HEK293 (cell line): ENCODE results near the gene NAALADL2.

Source experiments
- CTCF ChIA-PET: fragments of 350-600 bp; formaldehyde crosslinking; extraction: SDS; loops from one replicate; lab custom pipeline; 2021; ENCODE audit warnings: antibody characterized with exemption; lab: Yijun Ruan, JAX
- POLR2A ChIA-PET: fragments of 300-600 bp; formaldehyde crosslinking; extraction: SDS; loops from one replicate; lab custom pipeline; 2020; ENCODE audit warnings: antibody characterized with exemption, inconsistent platforms; lab: Yijun Ruan, JAX
- H3K27ac ChIP-seq: fragments of 200-500 bp; sonication (Bioruptor generic); 2 replicates; pipeline ENCODE4 v1.5.1; 2014; ENCODE audit warnings: low read depth, low read length, control low read depth, inconsistent platforms; ENCODE audit errors: extremely low read depth
- H3K36me3 ChIP-seq, 2 experiments: fragments of 200-500 bp in 1 of 2; sonication (Bioruptor generic) in 1 of 2; 1 replicate in 1 of 2; 2 replicates in 1 of 2; pipeline ENCODE4 v1.5.1; 2014 to 2017; ENCODE audit warnings: inconsistent platforms in 2 of 2, low read length in 2 of 2; ENCODE audit not compliant: control insufficient read depth in 2 of 2, insufficient read depth in 1 of 2
- H3K4me1 ChIP-seq: fragments of 200-500 bp; sonication (Bioruptor generic); 2 replicates; pipeline ENCODE4 v1.5.1; 2014; ENCODE audit warnings: mild to moderate bottlenecking, low read length, inconsistent platforms; ENCODE audit not compliant: control insufficient read depth, insufficient read depth
- H3K4me3 ChIP-seq: 2 replicates; pipeline ENCODE4 v1.5.1; 2011; ENCODE audit warnings: low read depth, mild to moderate bottlenecking, control low read depth, low read length, moderate library complexity
- H3K9me3 ChIP-seq: fragments of 200-500 bp; sonication (Bioruptor generic); 2 replicates; pipeline ENCODE4 v1.5.1; 2014; ENCODE audit warnings: low read depth, low read length, inconsistent platforms; ENCODE audit not compliant: control insufficient read depth, insufficient read depth
- IKZF3 ChIP-seq: fragments of 450-650 bp; IDR thresholded peaks from 2 replicates; pipeline ENCODE4 v1.5.0; 2018; ENCODE audit warnings: missing biosample characterization, mild to moderate bottlenecking, missing genetic modification characterization, moderate library complexity
- INSM2 ChIP-seq: fragments of 450-650 bp; formaldehyde crosslinking; IDR thresholded peaks from 2 replicates; pipeline ENCODE4 v1.5.1; 2016; ENCODE audit warnings: missing biosample characterization, missing genetic modification characterization
- KLF8 ChIP-seq: fragments of 450-650 bp; formaldehyde crosslinking; IDR thresholded peaks from 2 replicates; pipeline ENCODE4 v1.5.1; 2016; ENCODE audit warnings: missing biosample characterization, missing genetic modification characterization
- PATZ1 ChIP-seq: fragments of 450-650 bp; formaldehyde crosslinking; IDR thresholded peaks from 2 replicates; pipeline ENCODE4 v1.5.1; 2016; ENCODE audit warnings: missing biosample characterization, missing genetic modification characterization
- RBAK ChIP-seq: fragments of 450-650 bp; formaldehyde crosslinking; IDR thresholded peaks from 2 replicates; pipeline ENCODE4 v1.5.1; 2016; ENCODE audit warnings: missing biosample characterization, missing genetic modification characterization
- SP3 ChIP-seq: fragments of 450-650 bp; formaldehyde crosslinking; IDR thresholded peaks from 2 replicates; pipeline ENCODE4 v1.5.1; 2016; ENCODE audit warnings: missing biosample characterization, missing genetic modification characterization
- TSHZ1 ChIP-seq: fragments of 450-650 bp; formaldehyde crosslinking; IDR thresholded peaks from 2 replicates; pipeline ENCODE4 v1.5.1; 2016; ENCODE audit warnings: missing biosample characterization, missing genetic modification characterization, borderline replicate concordance
- ZBTB17 ChIP-seq: fragments of 450-650 bp; formaldehyde crosslinking; IDR thresholded peaks from 2 replicates; pipeline ENCODE4 v1.5.1; 2016; ENCODE audit warnings: missing biosample characterization, missing genetic modification characterization
- ZBTB26 ChIP-seq: fragments of 450-650 bp; formaldehyde crosslinking; optimal IDR thresholded peaks from 2 replicates; pipeline ENCODE3; 2016; ENCODE audit warnings: missing biosample characterization, mild to moderate bottlenecking, missing genetic modification characterization
- ZIC2 ChIP-seq: fragments of 450-650 bp; formaldehyde crosslinking; IDR thresholded peaks from 2 replicates; pipeline ENCODE4 v1.5.1; 2016; ENCODE audit warnings: missing biosample characterization, missing genetic modification characterization
- ZNF140 ChIP-seq: fragments of 450-650 bp; formaldehyde crosslinking; IDR thresholded peaks from 2 replicates; pipeline ENCODE4 v1.5.1; 2016; ENCODE audit warnings: missing biosample characterization, missing genetic modification characterization
- ZNF157 ChIP-seq: fragments of 450-650 bp; formaldehyde crosslinking; IDR thresholded peaks from 2 replicates; pipeline ENCODE4 v1.5.1; 2016; ENCODE audit warnings: missing biosample characterization, missing genetic modification characterization
- ZNF18 ChIP-seq: fragments of 450-650 bp; formaldehyde crosslinking; IDR thresholded peaks from 2 replicates; pipeline ENCODE4 v1.5.1; 2016; ENCODE audit warnings: missing biosample characterization, missing genetic modification characterization
- ZNF19 ChIP-seq: fragments of 450-650 bp; formaldehyde crosslinking; IDR thresholded peaks from 2 replicates; pipeline ENCODE4; 2016; ENCODE audit warnings: missing biosample characterization, missing genetic modification characterization, low read depth
- ZNF26 ChIP-seq: fragments of 450-650 bp; formaldehyde crosslinking; IDR thresholded peaks from 2 replicates; pipeline ENCODE4 v1.5.1; 2016; ENCODE audit warnings: missing biosample characterization, missing genetic modification characterization
- ZNF324 ChIP-seq: fragments of 450-650 bp; formaldehyde crosslinking; IDR thresholded peaks from 2 replicates; pipeline ENCODE4 v1.5.1; 2016; ENCODE audit warnings: missing biosample characterization, missing genetic modification characterization
- ZNF341 ChIP-seq: fragments of 450-650 bp; formaldehyde crosslinking; IDR thresholded peaks from 2 replicates; pipeline ENCODE4; 2016; ENCODE audit warnings: low read depth, missing biosample characterization, missing genetic modification characterization
- ZNF426 ChIP-seq: fragments of 450-650 bp; formaldehyde crosslinking; IDR thresholded peaks from 2 replicates; pipeline ENCODE4 v1.5.1; 2017; ENCODE audit warnings: missing biosample characterization, missing genetic modification characterization, mild to moderate bottlenecking, inconsistent platforms, moderate library complexity
- ZNF555 ChIP-seq: fragments of 450-650 bp; formaldehyde crosslinking; conservative IDR thresholded peaks from 2 replicates; pipeline ENCODE4 v1.5.1; 2017; ENCODE audit warnings: missing biosample characterization, mild to moderate bottlenecking, missing genetic modification characterization, inconsistent platforms
- ZNF701 ChIP-seq: fragments of 450-650 bp; formaldehyde crosslinking; IDR thresholded peaks from 2 replicates; pipeline ENCODE4 v1.5.1; 2016; ENCODE audit warnings: missing biosample characterization, missing genetic modification characterization
- ZNF707 ChIP-seq: fragments of 450-650 bp; formaldehyde crosslinking; IDR thresholded peaks from 2 replicates; pipeline ENCODE4 v1.5.1; 2016; ENCODE audit warnings: missing biosample characterization, missing genetic modification characterization
- ZNF843 ChIP-seq: fragments of 450-650 bp; formaldehyde crosslinking; IDR thresholded peaks from 2 replicates; pipeline ENCODE4 v1.5.1; 2016; ENCODE audit warnings: missing biosample characterization, missing genetic modification characterization

Gene NAALADL2

GRCh38 chr3:174862101-174862500, 3.0 kb downstream of the NAALADL2 start (continued):
- TF ChIP-seq ZNF18 (no peak), ZNF426 (tag by site-specific recombination) (no peak), INSM2 (no peak)

GRCh38 chr3:174862666-174863065, 3.5 kb downstream of the NAALADL2 start:
- CTCF ChIA-PET, result interaction anchor here (0.6 to 1.8 kb wide), 2 partner anchors 79 to 175 kb away, joined by 3 to 5 read pairs; no protein-coding TSS in a partner anchor
- H3K4me1 ChIP-seq, result no peaks in the 10 kb centered on the region
- H3K9me3 ChIP-seq, result no peaks in the 10 kb centered on the region
- no peak overlapping the region for H3K27ac ChIP-seq
- TF ChIP-seq ZIC2 (tag by site-specific recombination) (no peak), ZNF26 (tag by site-specific recombination) (no peak), KLF8 (no peak), ZNF555 (no peak), ZNF426 (tag by site-specific recombination) (no peak), ZNF843 (tag by site-specific recombination) (no peak), ZBTB26 (tag by site-specific recombination) (no peak), SP3 (no peak), ZNF707 (no peak), RBAK (tag by site-specific recombination) (no peak)
- no peak overlapping the region for H3K4me3 ChIP-seq
- POLR2A ChIA-PET, result no interaction called here
- H3K36me3 ChIP-seq, result no peaks in the 10 kb centered on the region

- ChIA-PET CTCF (interaction anchor here (1.8 kb wide), 1 partner anchor 174 kb away, joined by 5 read pairs; no protein-coding TSS in a partner anchor), POLR2A (no interaction called here)
- H3K4me3 ChIP-seq, result no peak overlapping the region
- no peaks in the 10 kb centered on the region for H3K36me3 ChIP-seq
- no peak overlapping the region for H3K27ac ChIP-seq
- H3K4me1 ChIP-seq, result no peaks in the 10 kb centered on the region
- no peaks in the 10 kb centered on the region for H3K9me3 ChIP-seq
- TF ChIP-seq PATZ1 (tag by site-specific recombination) (no peak), ZNF701 (tag by site-specific recombination) (no peak), ZNF341 (tag by site-specific recombination) (no peak), ZNF157 (tag by site-specific recombination) (no peak), ZBTB17 (tag by site-specific recombination) (no peak), ZNF19 (tag by site-specific recombination) (no peak), ZNF140 (tag by site-specific recombination) (no peak), ZNF324 (tag by site-specific recombination) (no peak), TSHZ1 (tag by site-specific recombination) (no peak), IKZF3 (tag by site-specific recombination) (no peak)
Measured at GRCh38 chr3:174863488-174863887, 4.4 kb downstream of the NAALADL2 start.
